Measurements from ENCODE around the gene ANKRD13B.
"Not testable (repeated sequence)": the region's sequence is repeated elsewhere in the genome, so short reads cannot be mapped to it uniquely, and the experiment has no call there.

Gene ANKRD13B

DNA sequence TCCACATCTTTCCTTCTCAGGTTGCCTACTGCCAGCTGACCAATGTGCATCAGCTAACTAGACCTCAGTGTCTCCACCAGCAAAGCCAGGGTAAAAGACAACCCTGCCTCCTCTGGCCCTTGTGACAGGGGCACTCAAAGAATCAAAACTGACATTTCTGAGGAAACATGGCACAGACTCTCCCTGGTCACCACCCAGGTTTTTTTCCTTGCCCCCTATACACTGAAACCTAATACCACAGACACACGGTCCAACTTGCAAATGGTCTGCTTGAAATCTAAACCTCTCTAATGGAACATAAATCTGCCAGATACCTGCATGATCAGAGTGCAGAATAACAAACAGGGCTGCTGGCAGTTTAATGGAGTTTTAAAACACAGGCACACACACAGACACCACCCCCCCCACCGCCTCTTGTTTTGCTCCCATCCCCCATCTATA lies 49.3 kb downstream of the ANKRD13B start:
- no peak for DNase-seq (ENCODE audit: low read depth in 2 of 2)

DNA sequence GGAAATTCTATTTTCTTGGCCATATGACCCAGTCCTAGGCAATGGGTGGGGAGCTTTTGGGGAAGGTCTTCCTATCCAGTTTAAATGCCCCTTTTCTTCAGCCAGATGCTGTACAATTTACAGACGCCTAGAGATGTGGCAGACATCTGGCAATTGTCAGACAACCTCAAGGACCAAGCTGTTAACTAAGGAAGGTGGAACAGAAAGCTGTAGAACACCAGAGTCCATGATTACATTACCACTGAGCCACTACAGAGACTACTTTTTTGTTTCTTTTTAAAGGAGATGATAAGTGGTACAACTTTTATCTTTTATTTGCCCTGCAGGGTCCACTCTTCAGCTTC lies 50.9 kb downstream of the ANKRD13B start:
- DNase-seq (ENCODE audit: low read depth in 2 of 2) = no peak

DNA sequence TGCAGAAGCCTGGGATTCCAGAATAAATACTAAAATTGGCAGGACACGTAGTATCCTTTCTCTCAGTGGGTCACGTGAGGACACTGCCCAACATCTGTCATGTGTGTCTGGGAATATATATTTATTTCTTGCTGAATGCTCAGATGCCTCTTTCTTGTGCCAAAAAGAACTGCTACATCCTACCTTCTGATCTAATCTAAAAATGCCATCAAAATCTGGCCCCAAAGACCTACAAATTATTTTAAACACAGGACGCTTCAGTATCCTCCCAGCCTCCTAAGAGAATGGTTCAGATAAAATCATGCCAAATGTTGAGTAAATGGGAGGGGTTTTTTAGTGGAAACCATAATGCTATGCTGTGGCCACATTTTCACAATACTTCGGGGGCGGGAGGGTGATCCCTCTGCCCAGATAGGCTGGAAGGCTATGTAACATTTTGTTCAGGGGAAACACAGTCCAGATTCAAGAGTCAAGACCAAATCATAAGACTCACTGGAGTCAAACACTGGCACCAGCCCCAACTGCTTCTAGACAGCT lies 52.7 kb downstream of the ANKRD13B start:
- peak; percentile 50 to 54 for DNase-seq (ENCODE audit: low read depth in 2 of 2)

DNA sequence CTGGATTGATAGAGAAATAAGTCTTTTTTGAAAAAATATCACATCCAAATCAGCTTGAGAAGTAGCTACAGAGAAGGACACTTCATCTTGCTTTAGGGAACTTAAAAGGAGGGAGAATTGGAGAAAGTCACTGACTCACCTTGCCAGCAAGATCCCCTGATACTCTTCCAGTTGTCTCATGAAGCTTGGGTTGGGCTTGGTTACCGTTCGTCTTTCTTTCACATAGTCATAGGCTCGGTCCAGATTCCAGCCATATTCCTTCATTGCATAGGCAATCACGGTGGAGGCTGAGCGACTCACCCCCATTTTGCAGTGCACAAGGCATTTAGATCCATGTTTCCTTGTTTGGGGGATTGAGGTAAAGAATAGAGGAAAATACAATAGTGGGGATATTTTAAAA lies 55.1 kb downstream of the ANKRD13B start:
- no peak for DNase-seq (ENCODE audit: low read depth in 2 of 2)

DNA sequence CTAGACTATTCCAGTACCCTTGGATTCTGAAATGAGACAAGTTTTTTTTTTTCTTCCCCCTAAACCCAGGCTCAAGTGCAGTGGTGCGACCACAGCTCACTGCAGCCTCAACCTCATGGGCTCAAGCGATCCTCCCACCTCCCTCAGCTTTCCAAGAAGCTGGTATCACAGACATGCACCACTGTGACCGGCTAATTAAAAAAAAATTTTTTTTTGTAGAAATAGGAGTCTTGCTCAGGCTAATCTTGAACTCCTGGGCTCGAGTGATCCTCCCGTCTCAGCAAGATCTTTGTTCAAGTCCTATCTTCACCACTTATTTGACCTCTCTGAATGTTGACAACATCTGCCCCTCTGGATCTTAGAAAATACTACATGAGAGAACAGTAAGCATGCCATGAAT lies 56.4 kb downstream of the ANKRD13B start:
- DNase-seq (ENCODE audit: low read depth in 2 of 2) = no peak

DNA sequence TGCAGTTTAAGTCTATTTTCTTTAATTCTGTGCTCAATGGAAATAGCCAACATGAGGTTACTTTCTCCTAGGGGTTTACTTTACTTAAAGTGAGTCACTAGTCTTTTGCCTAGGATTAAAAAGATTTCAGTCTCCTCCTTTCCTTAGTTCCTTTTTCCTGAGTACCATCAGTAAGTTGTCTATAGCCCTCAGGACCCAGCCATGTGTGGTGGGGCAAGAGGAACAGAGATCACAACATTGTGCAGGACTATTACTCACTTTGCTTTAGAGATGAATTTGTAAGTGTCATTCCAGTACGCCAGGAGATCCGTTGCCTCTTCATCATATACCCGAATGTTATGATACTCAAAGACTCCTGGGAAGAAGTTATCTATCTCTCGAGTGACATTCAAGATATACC lies 57.5 kb downstream of the ANKRD13B start:
- no peak for DNase-seq (ENCODE audit: low read depth in 2 of 2)

DNA sequence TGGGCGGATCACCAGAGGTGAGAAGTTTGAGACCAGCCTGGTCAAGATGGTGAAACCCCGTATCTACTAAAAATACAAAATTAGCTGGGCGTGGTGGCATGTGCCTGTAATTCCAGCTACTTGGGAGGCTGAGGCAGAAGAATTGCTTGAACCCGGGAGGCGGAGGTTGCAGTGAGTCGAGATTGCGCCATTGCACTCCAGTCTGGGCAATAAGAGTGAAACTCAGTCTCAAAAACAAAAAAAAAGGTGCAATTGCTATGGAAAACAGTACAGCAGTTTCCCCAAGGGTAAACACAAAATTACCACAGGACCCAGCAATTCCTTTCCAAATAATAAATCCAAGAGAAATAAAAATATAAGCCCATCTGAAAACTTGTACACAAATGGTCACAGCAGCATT lies 59.0 kb downstream of the ANKRD13B start:
- DNase-seq (ENCODE audit: low read depth in 2 of 2) = not testable (repeated sequence)

DNA sequence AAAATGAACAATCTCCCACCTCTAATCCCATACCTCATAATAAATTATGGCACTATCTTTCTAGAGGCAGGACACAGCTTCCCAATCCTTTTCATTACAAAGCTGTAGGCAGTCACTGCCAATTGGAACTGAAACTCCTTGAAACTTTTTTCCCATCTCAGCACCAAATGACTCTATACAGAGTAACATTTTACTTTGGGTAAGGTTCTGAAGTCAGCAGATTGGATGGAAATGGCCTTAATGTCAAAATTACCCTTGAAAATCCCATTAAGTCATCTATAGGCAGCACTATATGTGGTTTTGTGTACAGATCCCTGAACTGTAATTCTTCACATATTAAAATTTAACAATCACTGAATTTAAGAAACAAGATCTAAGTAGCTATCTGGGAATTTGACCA lies 60.0 kb downstream of the ANKRD13B start:
- DNase-seq (ENCODE audit: low read depth in 2 of 2) = no peak

DNA sequence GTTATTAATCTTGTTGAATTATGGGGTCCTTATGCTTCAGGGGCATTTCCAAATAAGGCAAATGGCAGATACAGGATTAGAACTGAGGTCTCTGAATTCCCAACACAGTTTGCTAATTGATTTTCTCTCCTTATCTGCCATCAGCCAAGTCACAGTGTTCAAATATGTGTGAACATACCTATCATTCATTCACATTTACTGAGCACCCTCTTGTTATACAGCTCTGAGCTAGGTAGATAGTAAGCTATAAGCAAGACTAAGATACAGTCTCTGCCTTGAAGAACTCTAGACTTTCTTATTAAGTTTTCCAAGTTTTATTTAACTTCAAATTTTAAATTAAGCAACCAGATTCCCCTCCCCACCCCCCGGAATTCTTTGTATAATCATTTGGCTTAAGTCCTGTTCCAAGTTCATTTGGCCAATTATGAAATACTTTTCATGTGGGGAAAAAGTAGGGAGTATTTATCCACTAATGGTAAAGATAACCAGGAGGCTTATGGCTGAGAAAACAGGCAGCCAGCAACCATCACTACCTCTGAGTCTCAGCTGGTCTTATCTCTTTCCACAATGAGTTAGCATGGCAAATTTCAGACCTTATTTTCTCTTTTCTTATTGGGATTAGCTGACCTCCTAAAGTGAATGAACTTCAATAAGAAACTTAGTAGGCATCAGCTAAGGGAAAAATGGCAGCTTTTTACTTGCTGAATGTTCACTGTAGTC lies 61.2 kb downstream of the ANKRD13B start:
- no peak for DNase-seq (ENCODE audit: low read depth in 2 of 2)

DNA sequence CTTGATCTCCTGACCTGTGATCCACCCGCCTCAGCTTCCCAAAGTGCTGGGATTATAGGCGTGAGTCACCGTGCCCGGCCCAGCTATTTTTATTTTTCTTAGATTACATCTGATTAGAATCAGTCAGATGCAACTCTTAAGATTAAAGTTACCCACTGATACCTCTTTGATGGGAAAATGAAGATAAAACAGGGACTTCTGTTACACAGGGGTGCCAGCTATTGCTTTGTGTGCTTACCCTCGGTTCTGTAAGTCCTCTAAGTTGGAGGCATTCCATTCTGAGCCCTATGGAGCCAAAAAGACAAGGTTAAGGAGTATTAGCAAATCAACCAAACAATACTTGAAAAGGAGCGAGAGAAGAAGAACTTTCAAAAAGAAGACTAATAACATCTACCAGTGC lies 62.4 kb downstream of the ANKRD13B start:
- DNase-seq (ENCODE audit: low read depth in 2 of 2) = no peak

DNA sequence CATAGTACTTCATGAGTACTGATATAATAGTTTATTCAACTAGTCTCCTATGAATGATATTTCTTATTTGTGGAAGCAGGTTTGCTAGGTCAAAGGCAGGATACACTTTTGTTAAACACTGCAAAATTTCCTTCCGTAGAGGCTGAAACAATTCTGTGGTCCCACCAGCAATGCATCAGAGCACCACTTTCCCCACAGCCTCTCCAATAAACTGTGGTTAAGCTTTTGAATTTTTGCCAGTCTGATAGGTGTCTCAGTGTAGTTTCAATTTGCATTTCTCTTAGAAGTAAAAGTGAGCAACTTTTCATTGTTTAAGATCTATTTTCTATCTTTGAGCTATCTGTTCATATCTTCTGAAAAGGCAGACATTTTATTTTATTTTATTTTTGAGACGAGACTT lies 66.2 kb downstream of the ANKRD13B start:
- no peak for DNase-seq (ENCODE audit: low read depth in 2 of 2)

DNA sequence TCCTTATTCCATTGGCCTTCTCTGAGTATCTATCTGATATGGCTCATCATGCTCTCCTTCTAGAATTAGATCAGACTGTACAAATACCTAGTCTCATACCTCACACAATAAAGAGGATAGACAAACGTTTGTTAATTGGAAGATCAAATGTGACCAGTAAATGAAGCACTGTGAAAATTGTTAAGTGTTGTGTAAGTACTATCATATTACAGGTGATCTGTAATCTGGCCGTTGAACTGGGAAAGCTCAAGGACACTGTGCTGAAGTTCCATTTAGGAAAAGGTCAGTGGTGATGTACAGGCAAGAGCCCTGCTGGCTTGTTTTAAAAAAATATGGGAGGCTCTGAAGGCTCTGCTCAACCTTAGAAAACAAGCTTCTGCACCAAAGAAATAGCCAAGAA lies 68.3 kb downstream of the ANKRD13B start:
- no peak for DNase-seq (ENCODE audit: low read depth in 2 of 2)

DNA sequence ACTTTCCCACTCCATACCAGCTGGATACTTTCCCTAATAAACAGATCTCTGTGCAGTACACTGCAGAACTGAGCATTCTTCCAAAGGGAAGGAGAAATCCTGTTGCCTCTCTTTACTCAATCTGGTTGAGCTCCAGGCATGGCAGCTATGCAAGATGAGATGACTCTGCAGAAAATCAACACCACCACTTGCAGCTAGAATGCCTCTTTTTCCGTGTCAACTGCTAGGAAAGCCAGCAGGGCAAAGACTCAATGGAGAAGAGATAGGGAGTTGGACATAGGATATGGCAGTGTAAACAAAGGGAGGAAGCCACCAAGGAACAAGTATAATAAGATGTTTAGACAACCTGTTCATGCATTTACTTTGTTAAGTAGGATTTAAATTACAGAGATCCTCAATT lies 70.2 kb downstream of the ANKRD13B start:
- DNase-seq (ENCODE audit: low read depth in 2 of 2) = no peak

All from fibroblast of skin of left quadriceps (primary cell).